SKM-1 (cell line): ENCODE results near the gene ERMN.

ENCODE experiments used
- DNase-seq: peaks from one replicate; lab custom pipeline; 2025; ENCODE audit not compliant: unreplicated experiment; lab: John Stamatoyannopoulos, UW

ERMN gene

GRCh38 chr2:157333304-157334047 is 7.9 kb upstream of the ERMN start:
- DNase-seq = no peak

GRCh38 chr2:157329524-157329923 is 3.9 kb upstream of the ERMN start:
- no peak for DNase-seq

GRCh38 chr2:157327621-157328500 is 2.2 kb upstream of the ERMN start:
- DNase-seq = peak; percentile 58

GRCh38 chr2:157327200-157327599 is 1.6 kb upstream of the ERMN start:
- DNase-seq = no peak

GRCh38 chr2:157326698-157327097 is 1.1 kb upstream of the ERMN start:
- DNase-seq = no peak

GRCh38 chr2:157324331-157324843 is 1.2 kb downstream of the ERMN start:
- DNase-seq = no peak

GRCh38 chr2:157322432-157322831 is 3.2 kb downstream of the ERMN start:
- DNase-seq = no peak

- peak; percentile 73 for DNase-seq
Measured at GRCh38 chr2:157321466-157321865, 4.2 kb downstream of the ERMN start.

- DNase-seq = no peak
Measured at GRCh38 chr2:157320409-157320808, 5.2 kb downstream of the ERMN start.

- no peak for DNase-seq
Measured at GRCh38 chr2:157319795-157320194, 5.8 kb downstream of the ERMN start.

- DNase-seq = no peak
Measured at GRCh38 chr2:157318884-157319283, 6.7 kb downstream of the ERMN start.

GRCh38 chr2:157315901-157316300 is 9.7 kb downstream of the ERMN start:
- DNase-seq = no peak

GRCh38 chr2:157312866-157313486 is 12.6 kb downstream of the ERMN start:
- DNase-seq = no peak

GRCh38 chr2:157311706-157312105 is 13.9 kb downstream of the ERMN start:
- no peak for DNase-seq

GRCh38 chr2:157309878-157310277 is 15.7 kb downstream of the ERMN start:
- no peak for DNase-seq

GRCh38 chr2:157307021-157307420 is 18.6 kb downstream of the ERMN start:
- peak; percentile 20 for DNase-seq

- no peak for DNase-seq
Measured at GRCh38 chr2:157305723-157306110, 19.9 kb downstream of the ERMN start.

- no peak for DNase-seq
Measured at GRCh38 chr2:157304811-157305722, 20.6 kb downstream of the ERMN start.

GRCh38 chr2:157303612-157304011 is 22.0 kb downstream of the ERMN start:
- no peak for DNase-seq

GRCh38 chr2:157302492-157303099 is 23.0 kb downstream of the ERMN start:
- DNase-seq = peak; percentile 37
